OCI-LY7 (cell line): ENCODE results near the gene ABHD1.

Experiments used
- CTCF ChIP-seq: fragments of 200-600 bp; sonication (generic); conservative IDR thresholded peaks from 2 replicates; pipeline ENCODE4 v1.5.1; 2014; ENCODE audit warnings: mild to moderate bottlenecking, antibody characterized with exemption, low read length, moderate library complexity, mixed read lengths
- EZH2phosphoT487 ChIP-seq: fragments of 200-600 bp; sonication (generic); IDR thresholded peaks from 2 replicates; pipeline ENCODE4 v1.6.1; 2018; ENCODE audit warnings: low read depth, borderline replicate concordance, mild to moderate bottlenecking, mixed run types, antibody characterized with exemption, low read length, moderate library complexity, mixed read lengths

GRCh38 chr2:27143285-27143684 is 19.7 kb downstream of the ABHD1 start:
- TF ChIP-seq CTCF (no peak), EZH2phosphoT487 (no peak)
